Endothelial cell of umbilical vein (primary cell): ENCODE results near the gene PDE7B. TPM values are rescaled to one million over a fixed set of nuclear protein-coding genes. Genes with fewer than 3 reads are reported as not detected.

Experiments used
- BruUV-seq: library from RNA; stranded (reverse); fragments of 400-500 nt; replicated peaks from 2 replicates; lab custom pipeline; 2021; lab: Mats Ljungman, UMichigan
- CTCF ChIA-PET: fragments of 300-600, 350-600 bp; sonication (Branson Sonifier 250); formaldehyde crosslinking; loops from one replicate; lab custom pipeline; 2021; ENCODE audit warnings: antibody characterized with exemption, inconsistent platforms; lab: Charles Lee
- POLR2A ChIA-PET: fragments of 300-600, 350-600 bp; sonication (Branson Sonifier 250); formaldehyde crosslinking; loops from one replicate; lab custom pipeline; 2021; ENCODE audit warnings: antibody characterized with exemption, inconsistent platforms; lab: Charles Lee
- DNase-seq: peaks from one replicate; pipeline ENCODE4 v3.0.0-alpha.2; 2011; ENCODE audit warnings: low read depth, low spot score
- FAIRE-seq: peaks from 2 replicates; lab custom pipeline; 2011; peaks lifted over from hg19 to GRCh38; lab: Jason Lieb, UNC
- H2AFZ ChIP-seq: 2 replicates; pipeline ENCODE4 v1.6.0; 2012; ENCODE audit warnings: low read depth, low read length, control low read depth, inconsistent platforms
- H3K27ac ChIP-seq: 2 replicates; pipeline ENCODE4 v1.5.1; 2011; ENCODE audit warnings: low read depth, mild to moderate bottlenecking, control low read depth, low read length, moderate library complexity; ENCODE audit not compliant: insufficient read depth
- H3K27me3 ChIP-seq, 2 experiments: 2 replicates each; pipeline versions ENCODE4 v1.6.0 to v1.6.1; 2011; ENCODE audit warnings: low read length in 2 of 2, mixed read lengths in 1 of 2; ENCODE audit not compliant: control insufficient read depth in 2 of 2, insufficient read depth in 2 of 2
- H3K36me3 ChIP-seq, 2 experiments: 2 replicates in 1 of 2; 3 replicates in 1 of 2; pipeline ENCODE4 v1.5.1; 2011; ENCODE audit warnings: low read length in 2 of 2, mild to moderate bottlenecking in 1 of 2, moderate library complexity in 1 of 2; ENCODE audit not compliant: control insufficient read depth in 2 of 2, insufficient read depth in 2 of 2; ENCODE audit errors: extremely low read depth in 1 of 2
- H3K4me1 ChIP-seq: 3 replicates; pipeline ENCODE4 v1.5.1; 2011; ENCODE audit warnings: mild to moderate bottlenecking, low read length; ENCODE audit not compliant: control insufficient read depth, insufficient read depth; ENCODE audit errors: extremely low read depth
- H3K4me2 ChIP-seq: 2 replicates; pipeline ENCODE4 v1.6.1; 2011; ENCODE audit warnings: low read length, control low read depth, mixed read lengths; ENCODE audit not compliant: insufficient read depth
- H3K4me3 ChIP-seq, 3 experiments: fragments of 200-600 bp in 1 of 3; sonication (generic), shearing (Covaris generic) in 1 of 3; replicated peaks in 1 of 3; 2 replicates each; pipeline ENCODE4 v1.5.1; 2011 to 2016; ENCODE audit warnings: control low read depth in 3 of 3, low read length in 3 of 3, mild to moderate bottlenecking in 2 of 3, inconsistent platforms in 1 of 3, low read depth in 1 of 3, moderate library complexity in 1 of 3; ENCODE audit not compliant: insufficient read depth in 1 of 3
- H3K79me2 ChIP-seq: 2 replicates; pipeline ENCODE4 v1.6.0; 2012; ENCODE audit warnings: low read length, inconsistent platforms; ENCODE audit not compliant: control insufficient read depth, insufficient read depth
- H3K9ac ChIP-seq: replicated peaks from 2 replicates; pipeline ENCODE3; 2011; ENCODE audit warnings: low read length, control low read depth; ENCODE audit not compliant: insufficient read depth; ENCODE audit errors: extremely low read depth
- H3K9me1 ChIP-seq: replicated peaks from 3 replicates; pipeline ENCODE4 v1.6.0; 2011; ENCODE audit warnings: mild to moderate bottlenecking, low read length; ENCODE audit not compliant: control insufficient read depth, insufficient read depth; ENCODE audit errors: extremely low read depth
- H3K9me3 ChIP-seq: replicated peaks from 2 replicates; pipeline ENCODE4 v1.5.1; 2012; ENCODE audit warnings: low read length, inconsistent platforms; ENCODE audit not compliant: control insufficient read depth, insufficient read depth
- H4K20me1 ChIP-seq: replicated peaks from 2 replicates; pipeline ENCODE3; 2011; ENCODE audit warnings: mild to moderate bottlenecking, low read length; ENCODE audit not compliant: control insufficient read depth, insufficient read depth; ENCODE audit errors: extremely low read depth
- EZH2 ChIP-seq: IDR thresholded peaks from 2 replicates; pipeline ENCODE4 v1.6.1; 2012; ENCODE audit warnings: borderline replicate concordance, low read depth, mild to moderate bottlenecking, moderate library complexity, low read length, inconsistent platforms; ENCODE audit not compliant: severe bottlenecking
- FOS ChIP-seq: IDR thresholded peaks from 2 replicates; pipeline ENCODE4 v1.6.1; 2011; ENCODE audit warnings: mild to moderate bottlenecking, low read length, moderate library complexity, borderline replicate concordance; ENCODE audit not compliant: insufficient read depth
- GATA2 ChIP-seq: IDR thresholded peaks from 2 replicates; pipeline ENCODE4 v1.7.0; 2011; ENCODE audit warnings: low read depth, mild to moderate bottlenecking, moderate library complexity, mixed read lengths, low read length; ENCODE audit not compliant: insufficient read length, insufficient read depth
- JUN ChIP-seq: IDR thresholded peaks from 2 replicates; pipeline ENCODE4 v1.6.1; 2011; ENCODE audit warnings: borderline replicate concordance, low read depth; ENCODE audit not compliant: insufficient read length, insufficient read depth
- MAX ChIP-seq: IDR thresholded peaks from 2 replicates; pipeline ENCODE4 v1.6.1; 2011; ENCODE audit not compliant: insufficient read depth, insufficient read length
- MYC ChIP-seq: IDR thresholded peaks from one replicate; pipeline ENCODE4 v1.6.1; 2011; ENCODE audit warnings: mild to moderate bottlenecking, low read depth, low read length
- POLR2A ChIP-seq: IDR thresholded peaks from 2 replicates; pipeline ENCODE4 v1.6.1; 2012; ENCODE audit warnings: low read depth, mild to moderate bottlenecking, control low read depth, low read length
- POLR2AphosphoS5 ChIP-seq: IDR thresholded peaks from 2 replicates; pipeline ENCODE4 v1.6.1; 2012; ENCODE audit warnings: low read depth, mild to moderate bottlenecking, control low read depth, low read length, moderate library complexity; ENCODE audit not compliant: insufficient read depth
- dilution Hi-C: fragments of 300-500 bp; cut with MboI; formaldehyde crosslinking; loops from one replicate; pipeline ENCODE4 v1.15.0; 2019; ENCODE audit warnings: low sequenced_read_pairs; ENCODE audit not compliant: extremely low pct_ligation_motif_present
- intact Hi-C: fragments of 100-400 bp; cut with micrococcal nuclease; formaldehyde crosslinking; loops from one replicate; pipeline ENCODE4 v1.10.0; 2022
- polyA plus RNA-seq, 4 experiments: library from polyadenylated mRNA; depleted of rRNA in 3 of 4; stranded (reverse) in 3 of 4; unstranded in 1 of 4; fragments of >200 nt; gene quantifications; 2 replicates each; pipeline versions ENCODE4 v1.2.1 to v1.2.3, GENCODE V29; 2011 to 2012; ENCODE audit warnings: missing spikeins in 1 of 4
- total RNA-seq: library from RNA; stranded (reverse); gene quantifications from 2 replicates; pipeline ENCODE4 v1.2.3, GENCODE V29; 2021
- TF ChIP-seq, protein P1 (sequence below), 2 donors: IDR thresholded peaks; 1 replicate in 1 of 2; 2 replicates in 1 of 2; pipeline ENCODE4 v1.5.1; 2011; ENCODE audit warnings: low read length in 2 of 2, mild to moderate bottlenecking in 2 of 2, moderate library complexity in 2 of 2, control low read depth in 1 of 2, inconsistent platforms in 1 of 2, low read depth in 1 of 2; ENCODE audit not compliant: insufficient read depth in 1 of 2; ENCODE audit errors: extremely low read depth in 1 of 2

PDE7B gene
- total and polyA plus RNA-seq, 2 donors (not counting 3 experiments of a cell fraction or from before 2014, with no cell fraction given) = 20.6 to 25.1 TPM

GRCh38 chr6:136184738-136185137 lies 333.2 kb downstream of the PDE7B start:
- dilution Hi-C loops = no loop called here
- Histone ChIP-seq H3K9me3 (no peaks in the 10 kb centered on the region), H3K9me1 (no peaks in the 10 kb centered on the region), H3K27ac (no peak overlapping the region), H3K4me3 (no peak overlapping the region), H4K20me1 (no peaks in the 10 kb centered on the region), H3K4me2 (no peak overlapping the region), H3K79me2 (no peaks in the 10 kb centered on the region), H3K27me3 (no peaks in the 10 kb centered on the region), H3K4me1 (no peaks in the 10 kb centered on the region), H3K36me3 (peaks cover 25 to 26% of the 10 kb centered on the region in 2 experiments), H3K9ac (no peak overlapping the region), H2AFZ (no peak overlapping the region)
- DNase-seq (no peak), FAIRE-seq (no peak)
- no TSS peak for BruUV-seq
- CTCF ChIA-PET = no interaction called here
- intact Hi-C loops = no loop called here
- no peak for TF ChIP-seq MYC
- no peak for TF ChIP-seq JUN
- TF ChIP-seq POLR2AphosphoS5 = no peak
- TF ChIP-seq POLR2A = no peak
- TF ChIP-seq FOS = no peak
- no peak for TF ChIP-seq MAX
- no peak for TF ChIP-seq EZH2
- TF ChIP-seq GATA2 = no peak
- TF ChIP-seq, protein P1, sequence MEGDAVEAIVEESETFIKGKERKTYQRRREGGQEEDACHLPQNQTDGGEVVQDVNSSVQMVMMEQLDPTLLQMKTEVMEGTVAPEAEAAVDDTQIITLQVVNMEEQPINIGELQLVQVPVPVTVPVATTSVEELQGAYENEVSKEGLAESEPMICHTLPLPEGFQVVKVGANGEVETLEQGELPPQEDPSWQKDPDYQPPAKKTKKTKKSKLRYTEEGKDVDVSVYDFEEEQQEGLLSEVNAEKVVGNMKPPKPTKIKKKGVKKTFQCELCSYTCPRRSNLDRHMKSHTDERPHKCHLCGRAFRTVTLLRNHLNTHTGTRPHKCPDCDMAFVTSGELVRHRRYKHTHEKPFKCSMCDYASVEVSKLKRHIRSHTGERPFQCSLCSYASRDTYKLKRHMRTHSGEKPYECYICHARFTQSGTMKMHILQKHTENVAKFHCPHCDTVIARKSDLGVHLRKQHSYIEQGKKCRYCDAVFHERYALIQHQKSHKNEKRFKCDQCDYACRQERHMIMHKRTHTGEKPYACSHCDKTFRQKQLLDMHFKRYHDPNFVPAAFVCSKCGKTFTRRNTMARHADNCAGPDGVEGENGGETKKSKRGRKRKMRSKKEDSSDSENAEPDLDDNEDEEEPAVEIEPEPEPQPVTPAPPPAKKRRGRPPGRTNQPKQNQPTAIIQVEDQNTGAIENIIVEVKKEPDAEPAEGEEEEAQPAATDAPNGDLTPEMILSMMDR (IDR thresholded peaks at IDR 0.05; ENCODE audit: extremely low read depth in 1 of 2, insufficient read depth in 1 of 2, low read depth in 1 of 2, low read length in 2 of 2) = no peak
- POLR2A ChIA-PET = no interaction called here
